Activated CD8-positive, alpha-beta memory T cell treated with anti-CD3 and anti-CD28 coated beads, Interleukin-2, amount 50 U/mL, for 24 hours (primary cell): ENCODE data around the gene A3GALT2.
A peak's percentile ranks its signal among the peaks of the same experiment; 100 is the strongest.
"Not testable (repeated sequence)": the region's sequence is repeated elsewhere in the genome, so short reads cannot be mapped to it uniquely, and the experiment has no call there.

Experiments
- DNase-seq: peaks from one replicate; pipeline ENCODE4 v3.0.0-alpha.2; 2020; ENCODE audit errors: extremely low read depth

A3GALT2 gene

GRCh38 chr1:33314416-33314815 is 6.5 kb downstream of the A3GALT2 start:
- DNase-seq: no peak

- DNase-seq: no peak
These were observed 8.5 kb downstream of the A3GALT2 start for GRCh38 chr1:33312413-33312749.

- DNase-seq: no peak
These were observed 9.0 kb downstream of the A3GALT2 start for GRCh38 chr1:33311706-33312412.

- no peak for DNase-seq
These were observed 10.2 kb downstream of the A3GALT2 start for GRCh38 chr1:33310702-33311101.

- DNase-seq: not testable (repeated sequence)
These were observed 11.5 kb downstream of the A3GALT2 start for GRCh38 chr1:33309351-33309750.

GRCh38 chr1:33307494-33307864 is 13.4 kb downstream of the A3GALT2 start:
- no peak for DNase-seq

DNA sequence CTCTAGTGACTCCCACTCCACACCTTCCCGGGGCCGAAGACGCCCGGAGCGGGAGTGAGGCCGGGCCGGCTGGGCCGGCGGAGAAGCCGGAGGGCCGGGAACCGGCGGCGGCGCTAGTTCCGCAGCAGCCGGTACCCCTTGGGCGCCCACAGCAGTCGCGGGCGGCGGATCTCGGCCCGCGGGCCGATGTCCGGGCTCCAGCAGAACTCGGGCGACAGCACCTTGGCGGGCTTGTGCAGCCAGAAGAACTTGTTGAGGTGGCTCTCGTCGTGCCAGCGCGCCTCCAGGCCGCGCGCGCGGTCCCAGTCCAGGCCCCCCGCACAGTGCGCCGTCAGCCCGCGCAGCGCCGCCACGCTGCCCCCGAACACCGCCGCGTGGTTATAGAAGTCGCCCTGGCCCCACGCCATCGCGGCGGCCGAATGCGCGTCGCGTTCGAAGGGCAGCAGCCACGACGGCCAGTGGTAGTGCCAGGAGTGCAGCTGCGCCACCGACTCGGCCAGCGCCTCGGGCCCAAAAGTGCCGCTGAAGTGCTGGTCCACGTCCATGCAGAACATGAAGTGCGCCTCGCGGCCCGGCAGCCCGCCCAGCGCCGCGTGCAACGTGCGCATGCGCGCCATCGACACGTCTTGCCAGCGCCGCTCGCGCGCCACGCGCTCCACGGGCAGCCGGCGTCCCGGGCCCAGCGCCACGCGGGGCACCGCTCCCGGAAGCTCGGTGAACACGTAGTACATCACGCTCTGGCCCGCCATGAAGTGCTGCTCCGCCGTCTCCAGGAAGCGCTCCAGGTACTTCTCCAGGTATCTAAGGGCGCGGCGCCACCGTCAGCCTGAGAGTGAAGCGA is 14.0 kb downstream of the A3GALT2 start:
- no peak for DNase-seq

DNA sequence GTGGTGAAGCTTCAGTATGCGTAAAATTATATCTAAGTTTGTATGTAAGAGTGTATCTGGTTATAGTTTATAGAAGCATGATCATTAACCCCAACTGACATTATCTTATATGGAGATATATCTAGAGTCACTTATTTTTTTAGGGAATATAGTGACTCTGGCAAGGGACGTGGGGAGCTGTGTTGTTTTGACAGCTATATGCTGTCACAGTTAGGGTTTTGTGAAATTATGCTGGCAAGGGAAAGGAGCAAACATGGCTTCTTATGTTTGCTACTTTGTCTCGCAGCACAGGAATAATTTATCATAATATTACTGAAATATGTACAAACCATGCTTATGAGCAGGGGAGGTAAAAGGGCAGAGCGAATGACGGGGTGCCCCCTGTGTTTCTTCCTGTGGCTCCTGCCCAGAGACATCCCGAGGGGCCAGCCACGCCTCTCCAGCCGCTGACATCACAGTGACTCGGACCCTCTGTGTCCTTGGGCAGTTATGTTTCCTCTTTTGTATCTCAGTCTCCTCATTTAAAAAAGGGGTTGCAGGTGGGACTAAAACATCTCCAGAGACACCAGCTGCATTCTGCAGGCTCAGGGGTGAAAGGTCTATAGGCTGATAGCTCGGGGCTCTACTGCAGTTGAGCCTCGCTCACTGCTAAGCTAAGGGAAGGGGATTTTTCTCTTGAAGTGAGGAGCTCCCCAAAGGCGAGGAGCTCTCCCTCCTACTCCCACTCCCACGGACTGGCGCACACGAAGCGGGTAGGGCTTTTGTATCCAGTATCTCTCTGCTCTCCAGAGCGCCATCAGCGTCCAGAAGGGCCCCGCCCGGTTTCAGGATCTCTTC is 14.9 kb downstream of the A3GALT2 start:
- DNase-seq: no peak

GRCh38 chr1:33305016-33305415 is 15.9 kb downstream of the A3GALT2 start:
- DNase-seq: no peak

DNA sequence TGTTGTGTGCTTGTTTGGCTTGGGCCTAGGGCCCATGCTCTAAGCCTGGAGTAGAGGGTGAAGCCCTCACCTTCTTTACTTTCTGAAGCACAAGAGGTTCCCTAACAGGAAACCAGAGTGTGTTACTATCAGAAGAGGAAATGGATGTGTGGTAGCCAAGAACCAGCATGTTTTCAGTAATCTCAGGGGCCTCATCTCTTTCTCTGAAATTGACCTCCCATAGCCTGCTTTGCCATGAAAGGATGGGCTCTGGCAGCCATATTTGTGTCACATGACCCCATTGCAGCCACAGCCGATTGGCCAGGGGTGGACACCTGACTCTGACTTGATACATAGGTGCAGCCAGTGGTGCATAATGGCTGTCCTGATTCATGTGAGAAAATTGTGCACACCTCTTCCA is 18.6 kb downstream of the A3GALT2 start:
- DNase-seq: no peak

- no peak for DNase-seq
These were observed 19.5 kb downstream of the A3GALT2 start for GRCh38 chr1:33301273-33301984.

GRCh38 chr1:33300673-33301072 is 20.2 kb downstream of the A3GALT2 start:
- no peak for DNase-seq

GRCh38 chr1:33299461-33300155 is 21.3 kb downstream of the A3GALT2 start:
- no peak for DNase-seq

DNA sequence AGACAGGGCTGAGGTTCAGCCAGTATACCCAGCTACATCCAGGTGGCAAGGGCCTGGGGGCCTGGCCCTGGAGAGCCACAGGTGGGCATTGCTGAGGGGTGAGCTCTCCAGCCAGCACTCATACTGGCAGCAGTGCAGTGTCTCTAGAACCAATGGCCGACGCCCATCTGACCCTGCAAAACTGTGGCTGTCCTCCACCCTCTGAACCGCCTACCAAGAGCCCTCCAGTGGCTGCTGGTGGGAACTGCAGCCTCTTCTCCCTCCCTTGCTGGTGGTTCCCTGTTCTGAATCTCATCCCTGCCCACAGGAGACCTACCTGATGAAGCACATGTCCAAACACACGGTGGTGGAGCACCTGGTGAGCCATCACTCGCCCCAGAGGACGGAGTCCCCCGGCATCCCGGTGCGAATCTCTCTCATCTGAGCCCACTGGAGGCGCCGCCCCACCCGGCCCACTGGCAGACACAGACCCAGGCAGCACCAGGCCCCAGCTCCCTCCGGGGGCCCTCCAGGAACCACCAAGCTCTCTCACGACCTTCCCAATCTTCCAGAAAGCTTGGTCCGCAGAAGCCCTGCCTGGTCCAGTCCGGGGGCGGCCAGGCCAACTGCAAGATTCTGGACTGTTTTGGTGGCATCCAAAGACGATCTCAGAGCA is 22.1 kb downstream of the A3GALT2 start:
- DNase-seq: peak; percentile 31

GRCh38 chr1:33297911-33298622 is 22.8 kb downstream of the A3GALT2 start:
- DNase-seq: no peak

DNA sequence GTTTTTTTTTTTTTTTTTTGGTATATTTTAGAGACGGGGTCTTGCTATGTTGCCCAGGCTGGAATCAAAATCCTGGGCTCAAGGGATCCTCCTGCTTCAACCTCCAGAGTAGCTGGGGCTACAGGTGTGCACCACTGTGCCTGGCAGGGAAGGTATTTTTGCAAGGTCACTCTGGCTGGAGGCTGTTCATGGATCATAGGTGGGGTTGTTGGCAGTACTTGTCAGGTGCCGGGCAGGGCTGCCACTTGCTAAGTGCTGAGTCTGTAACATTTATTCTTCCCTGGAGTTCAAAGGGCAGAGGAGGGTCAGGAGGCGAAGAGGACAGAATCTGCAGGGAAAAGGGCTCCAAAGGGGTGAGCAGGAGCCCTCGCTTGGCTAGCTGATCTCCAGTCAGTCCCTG is 24.1 kb downstream of the A3GALT2 start:
- no peak for DNase-seq

- DNase-seq: no peak
These were observed 24.8 kb downstream of the A3GALT2 start for GRCh38 chr1:33296082-33296458.

DNA sequence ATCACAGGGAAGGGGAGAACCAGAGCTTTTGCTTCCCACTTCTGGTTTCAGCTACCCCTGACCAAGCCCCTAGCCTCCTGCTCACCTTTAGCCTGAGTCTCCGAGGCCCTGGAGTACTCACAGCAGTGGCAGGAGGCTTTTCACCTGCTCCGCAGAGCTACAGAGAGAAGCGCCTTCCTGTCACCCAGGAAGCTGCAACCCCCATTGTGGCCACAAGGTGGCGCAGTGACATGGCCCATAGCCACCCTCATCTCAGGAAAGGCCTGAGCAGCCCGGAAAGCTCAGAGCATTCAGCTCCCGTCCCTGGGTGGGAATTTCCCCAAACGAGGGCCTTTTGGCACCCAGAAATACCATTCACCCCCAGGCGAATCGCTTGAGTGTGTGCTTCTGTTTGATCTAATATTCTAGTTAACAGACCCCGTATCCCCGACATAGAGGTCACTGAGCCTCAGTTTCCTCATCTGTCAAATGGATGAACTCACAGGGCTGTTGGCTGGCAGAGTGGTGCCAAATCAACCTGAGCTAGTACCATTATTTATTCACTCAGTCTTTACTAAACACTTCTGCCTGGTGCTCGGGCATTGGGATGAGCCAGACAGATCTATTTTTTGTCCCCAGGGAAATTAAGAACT is 25.3 kb downstream of the A3GALT2 start:
- DNase-seq: peak; percentile 74

DNA sequence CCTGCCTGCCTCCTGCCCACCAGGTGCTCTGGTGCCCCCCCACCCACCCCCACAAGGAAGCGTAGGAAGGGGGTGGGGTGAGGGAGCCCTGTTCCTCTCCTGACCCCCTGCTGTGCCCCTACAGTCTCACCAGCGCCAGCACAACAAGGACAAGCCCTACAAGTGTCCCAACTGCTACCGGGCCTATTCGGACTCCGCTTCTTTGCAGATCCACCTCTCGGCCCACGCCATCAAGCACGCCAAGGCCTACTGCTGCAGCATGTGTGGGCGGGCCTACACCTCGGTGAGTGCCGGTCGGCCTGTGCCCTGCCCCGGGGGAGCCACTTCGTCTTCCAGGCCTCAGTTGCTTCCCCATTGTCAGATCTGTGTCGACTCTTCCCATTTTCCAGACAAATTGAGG is 25.9 kb downstream of the A3GALT2 start:
- no peak for DNase-seq
